Uterus (tissue), 4 donors: Measurements from ENCODE around the gene TMEM209. TPM values are rescaled to one million over a fixed set of nuclear protein-coding genes. Genes with fewer than 3 reads are reported as not detected.
"Not testable (repeated sequence)": the region's sequence is repeated elsewhere in the genome, so short reads cannot be mapped to it uniquely, and the experiment has no call there.

ENCODE experiments used
- DNase-seq, 2 donors: peaks; one replicate each; pipeline ENCODE4 v3.0.0-alpha.2; 2019 to 2020
- H3K27ac ChIP-seq, 2 donors: fragments of 200-600 bp; sonication (generic); 1 replicate in 1 of 2; 2 replicates in 1 of 2; pipeline ENCODE4 v1.5.1; 2016 to 2018
- H3K27me3 ChIP-seq, 2 donors: fragments of 200-600 bp; sonication (generic); one replicate each; pipeline ENCODE4 v1.5.1; 2018 to 2019; ENCODE audit warnings: control low read depth in 1 of 2
- H3K36me3 ChIP-seq, 2 donors: fragments of 200-600 bp; sonication (generic); one replicate each; pipeline ENCODE4 v1.5.1; 2019; ENCODE audit warnings: control low read depth in 1 of 2
- H3K4me1 ChIP-seq, 2 donors: fragments of 200-600 bp; sonication (generic); one replicate each; pipeline ENCODE4 v1.5.1; 2018 to 2019; ENCODE audit warnings: control low read depth in 1 of 2
- H3K4me3 ChIP-seq, 2 donors: fragments of 200-600 bp; sonication (generic); 1 replicate in 1 of 2; 2 replicates in 1 of 2; pipeline ENCODE4 v1.5.1; 2018 to 2019; ENCODE audit warnings: mild to moderate bottlenecking in 1 of 2
- H3K9me3 ChIP-seq, 2 donors: fragments of 200-600 bp; sonication (generic); one replicate each; pipeline ENCODE4 v1.5.1; 2019; ENCODE audit warnings: control low read depth in 1 of 2
- POLR2A ChIP-seq, 2 donors: fragments of 450-650 bp; IDR thresholded peaks; one replicate each; pipeline ENCODE4 v1.6.1; 2016; ENCODE audit warnings: antibody characterized with exemption in 2 of 2, mild to moderate bottlenecking in 1 of 2, moderate library complexity in 1 of 2
- intact Hi-C: fragments of 100-400 bp; cut with DNase I; formaldehyde crosslinking; loops from one replicate; pipeline ENCODE4 v1.15.1; 2023; ENCODE audit warnings: low total_unique reads
- total RNA-seq, 4 donors: library from RNA; depleted of rRNA in 3 of 4; stranded (reverse); fragments of >200 nt in 3 of 4; gene quantifications; one replicate each; pipeline versions ENCODE4 v1.1.0 to v1.2.4, GENCODE V29; 2014 to 2023
- TF ChIP-seq, protein P1 (sequence below), 4 experiments: fragments of 200-600 bp in 2 of 4; fragments of 450-650 bp in 2 of 4; sonication (generic) in 2 of 4; IDR thresholded peaks; one replicate each; pipeline ENCODE4 v1.5.1; 2016 to 2019; ENCODE audit warnings: antibody characterized with exemption in 4 of 4, mild to moderate bottlenecking in 2 of 4, moderate library complexity in 1 of 4
- donor health status: DM: yes; HTN: yes; CAD: no.

Gene TMEM209
- total RNA-seq, 4 donors from 2014 or later, result 7.4 to 22.6 (median 19.4) TPM

DNA sequence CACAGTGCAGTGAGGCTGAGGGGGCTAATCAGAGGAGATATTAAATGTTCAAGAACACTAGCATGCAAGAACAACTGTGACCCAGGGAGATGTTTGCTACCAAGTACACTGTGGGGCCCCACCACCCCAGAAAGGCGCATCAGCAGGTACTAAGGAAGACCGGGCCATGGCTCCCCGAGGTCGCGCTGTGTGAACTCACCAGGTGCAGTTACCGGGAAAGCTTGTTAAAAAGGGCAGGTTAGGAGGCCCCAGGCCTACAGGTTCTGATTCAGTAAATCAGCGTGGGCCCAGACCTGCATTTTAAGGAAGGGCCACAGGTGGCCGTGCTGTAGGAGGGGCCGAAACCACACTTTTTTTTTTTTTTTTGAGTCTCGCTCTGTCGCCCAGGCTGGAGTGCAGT, 54.6 kb downstream of the TMEM209 start:
- intact Hi-C loops, result no loop called here
- H3K27me3 ChIP-seq, result no peaks in the 10 kb centered on the region

GRCh38 chr7:130149281-130150139, 55.7 kb downstream of the TMEM209 start:
- DNase-seq, result no peak
- Histone ChIP-seq H3K27me3 (no peaks in the 10 kb centered on the region), H3K4me3 (no peak overlapping the region), H3K36me3 (no peaks in the 10 kb centered on the region), H3K27ac (no peak overlapping the region), H3K4me1 (no peaks in the 10 kb centered on the region), H3K9me3 (no peaks in the 10 kb centered on the region)
- intact Hi-C loops, result no loop called here
- TF ChIP-seq, protein P1, sequence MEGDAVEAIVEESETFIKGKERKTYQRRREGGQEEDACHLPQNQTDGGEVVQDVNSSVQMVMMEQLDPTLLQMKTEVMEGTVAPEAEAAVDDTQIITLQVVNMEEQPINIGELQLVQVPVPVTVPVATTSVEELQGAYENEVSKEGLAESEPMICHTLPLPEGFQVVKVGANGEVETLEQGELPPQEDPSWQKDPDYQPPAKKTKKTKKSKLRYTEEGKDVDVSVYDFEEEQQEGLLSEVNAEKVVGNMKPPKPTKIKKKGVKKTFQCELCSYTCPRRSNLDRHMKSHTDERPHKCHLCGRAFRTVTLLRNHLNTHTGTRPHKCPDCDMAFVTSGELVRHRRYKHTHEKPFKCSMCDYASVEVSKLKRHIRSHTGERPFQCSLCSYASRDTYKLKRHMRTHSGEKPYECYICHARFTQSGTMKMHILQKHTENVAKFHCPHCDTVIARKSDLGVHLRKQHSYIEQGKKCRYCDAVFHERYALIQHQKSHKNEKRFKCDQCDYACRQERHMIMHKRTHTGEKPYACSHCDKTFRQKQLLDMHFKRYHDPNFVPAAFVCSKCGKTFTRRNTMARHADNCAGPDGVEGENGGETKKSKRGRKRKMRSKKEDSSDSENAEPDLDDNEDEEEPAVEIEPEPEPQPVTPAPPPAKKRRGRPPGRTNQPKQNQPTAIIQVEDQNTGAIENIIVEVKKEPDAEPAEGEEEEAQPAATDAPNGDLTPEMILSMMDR (IDR thresholded peaks at IDR 0.05), result no peak
- no peak for TF ChIP-seq POLR2A (IDR thresholded peaks at IDR 0.05)

More for the DNA sequence above, 54.6 kb downstream of the TMEM209 start:
- Histone ChIP-seq H3K4me1 (no peaks in the 10 kb centered on the region), H3K27ac (no peak overlapping the region), H3K36me3 (no peaks in the 10 kb centered on the region), H3K4me3 (no peak overlapping the region), H3K9me3 (no peaks in the 10 kb centered on the region)
- no peak for DNase-seq
- TF ChIP-seq, protein P1 (IDR thresholded peaks at IDR 0.05), result no peak
- no peak for TF ChIP-seq POLR2A (IDR thresholded peaks at IDR 0.05)

DNA sequence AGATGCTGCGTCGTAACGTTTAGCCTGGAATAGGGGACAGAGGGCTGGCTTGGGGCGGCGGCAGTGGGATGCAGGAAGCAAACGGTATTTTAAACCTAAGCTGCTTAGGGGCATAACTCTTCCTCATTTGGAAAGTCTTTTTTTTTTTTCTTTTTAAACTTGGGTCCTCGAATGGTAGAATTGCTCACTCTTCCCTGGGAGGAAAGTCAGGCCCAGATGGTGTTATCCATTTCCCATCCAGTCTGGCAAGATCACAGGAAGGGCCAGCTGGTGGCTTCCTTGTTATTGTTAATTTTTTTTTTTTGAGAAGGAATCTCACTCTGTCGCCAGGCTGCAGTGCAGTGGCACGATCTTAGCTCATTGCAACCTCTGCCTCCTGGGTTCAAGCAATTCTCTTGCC, 56.6 kb downstream of the TMEM209 start:
- Histone ChIP-seq H3K4me1 (no peaks in the 10 kb centered on the region), H3K27me3 (no peaks in the 10 kb centered on the region), H3K36me3 (no peaks in the 10 kb centered on the region), H3K27ac (no peak overlapping the region), H3K4me3 (no peak overlapping the region), H3K9me3 (no peaks in the 10 kb centered on the region)
- no peak for TF ChIP-seq POLR2A (IDR thresholded peaks at IDR 0.05)
- TF ChIP-seq, protein P1 (IDR thresholded peaks at IDR 0.05), result no peak
- DNase-seq, result no peak
- intact Hi-C loops, result no loop called here

DNA sequence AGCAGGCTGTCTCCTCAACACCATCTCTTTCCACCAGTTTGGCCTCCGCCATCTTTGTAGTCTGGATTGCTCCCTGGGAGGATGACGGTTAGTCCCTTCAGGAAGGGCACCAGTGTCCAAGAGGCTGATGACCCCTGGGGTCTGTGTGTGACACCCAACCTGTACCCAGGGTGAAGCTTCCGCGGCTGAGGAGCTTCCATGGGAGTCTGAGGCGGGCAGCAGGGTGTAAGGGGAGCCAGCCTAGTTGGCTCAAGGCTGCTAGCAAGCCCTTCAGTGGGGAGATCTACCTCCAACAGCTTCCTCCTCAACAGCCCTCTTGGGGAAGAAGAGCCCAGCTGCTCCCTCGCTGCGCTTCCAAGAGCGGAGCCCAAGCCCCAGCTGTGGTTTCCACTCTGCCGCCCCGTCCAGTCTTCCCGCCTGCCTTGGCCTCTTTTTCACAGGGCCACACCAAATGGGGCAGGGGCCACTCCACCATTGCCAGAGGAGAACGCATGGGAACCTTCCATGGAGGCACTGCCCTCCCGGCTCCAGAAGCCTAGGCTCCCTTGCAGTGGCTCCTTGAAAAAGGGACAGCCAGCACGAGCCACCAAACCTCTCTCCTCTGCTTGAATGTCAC, 57.4 kb downstream of the TMEM209 start:
- Histone ChIP-seq H3K27me3 (no peaks in the 10 kb centered on the region), H3K27ac (no peak overlapping the region), H3K4me3 (no peak overlapping the region), H3K36me3 (no peaks in the 10 kb centered on the region), H3K4me1 (no peaks in the 10 kb centered on the region), H3K9me3 (no peaks in the 10 kb centered on the region)
- DNase-seq, result no peak
- TF ChIP-seq POLR2A (IDR thresholded peaks at IDR 0.05), result no peak
- intact Hi-C loops, result no loop called here

GRCh38 chr7:130146693-130147405, 58.4 kb downstream of the TMEM209 start:
- Histone ChIP-seq H3K4me1 (no peaks in the 10 kb centered on the region), H3K4me3 (no peak overlapping the region), H3K27ac (no peak overlapping the region), H3K9me3 (no peaks in the 10 kb centered on the region), H3K36me3 (no peaks in the 10 kb centered on the region), H3K27me3 (no peaks in the 10 kb centered on the region)
- intact Hi-C loops, result no loop called here
- no peak for TF ChIP-seq POLR2A (IDR thresholded peaks at IDR 0.05)
- TF ChIP-seq, protein P1 (IDR thresholded peaks at IDR 0.05), result no peak
- no peak for DNase-seq

- DNase-seq, H3K4me1 ChIP-seq, intact Hi-C loops, H3K27me3 ChIP-seq, H3K4me3 ChIP-seq, H3K36me3 ChIP-seq, H3K9me3 ChIP-seq, H3K27ac ChIP-seq: not testable (repeated sequence)
Observed at GRCh38 chr7:130146142-130146541, 59.1 kb downstream of the TMEM209 start.
